Adrenal gland (tissue), 5 donors: ENCODE measurements around the gene MED26.

Experiments
- CTCF ChIP-seq, 6 experiments: fragments of 450-650 bp in 4 of 6; fragments of 200-600 bp in 2 of 6; sonication (generic) in 1 of 6; IDR thresholded peaks; 1 replicate in 5 of 6; 2 replicates in 1 of 6; pipeline versions ENCODE4 v1.5.1 to v1.8.0; 2016 to 2021; ENCODE audit warnings: antibody characterized with exemption in 6 of 6, mild to moderate bottlenecking in 2 of 6, moderate library complexity in 1 of 6
- POLR2A ChIP-seq, 2 donors: fragments of 450-650 bp; IDR thresholded peaks; one replicate each; pipeline ENCODE4 v1.6.1; 2017; ENCODE audit warnings: antibody characterized with exemption in 2 of 2, mild to moderate bottlenecking in 2 of 2, moderate library complexity in 1 of 2
- donor health status: DM: no; HTN: no; CAD: no.

DNA sequence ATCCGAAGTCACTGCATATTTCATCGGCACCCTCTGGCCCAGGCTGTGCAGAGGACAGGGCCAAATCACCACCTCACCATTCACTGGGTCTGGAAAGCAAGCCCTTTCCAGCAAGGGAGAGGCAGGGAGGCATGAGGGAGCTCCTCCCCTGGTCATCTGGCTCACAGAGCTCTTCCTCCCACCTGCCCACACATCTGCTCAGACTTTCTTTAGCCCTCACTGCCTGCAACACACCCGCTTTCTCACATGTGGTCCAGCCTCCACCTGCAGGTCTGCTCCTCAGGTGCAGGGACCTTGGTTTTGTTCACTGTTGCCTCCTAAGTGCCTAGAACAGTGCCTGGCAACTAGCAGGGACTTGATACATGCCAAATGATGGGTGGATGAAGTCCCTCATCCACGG is 34.8 kb downstream of the MED26 start:
- no peak for TF ChIP-seq CTCF (IDR thresholded peaks at IDR 0.05)
- TF ChIP-seq POLR2A (IDR thresholded peaks at IDR 0.05) = no peak
